Ovary (tissue), 9 donors: Measurements from ENCODE around the gene FGF6. TPM values are rescaled to one million over a fixed set of nuclear protein-coding genes. Genes with fewer than 3 reads are reported as not detected.

Experiments used
- DNase-seq, 5 donors: peaks; one replicate each; pipeline ENCODE4 v3.0.0-alpha.2; 2019 to 2020
- H3K27ac ChIP-seq, 2 donors: fragments of 200-600 bp; one replicate each; pipeline versions ENCODE4 v1.5.1 to v1.8.0; 2019 to 2022
- H3K27me3 ChIP-seq: fragments of 200-600 bp; one replicate; pipeline ENCODE4 v1.8.0; 2022
- H3K36me3 ChIP-seq: fragments of 200-600 bp; sonication (generic); one replicate; pipeline ENCODE4 v1.5.1; 2019
- H3K4me1 ChIP-seq: one replicate; pipeline ENCODE4 v1.8.1; 2013; ENCODE audit warnings: mild to moderate bottlenecking, moderate library complexity; ENCODE audit not compliant: insufficient read depth
- H3K4me3 ChIP-seq: fragments of 200-600 bp; sonication (generic); one replicate; pipeline ENCODE4 v1.5.1; 2017
- H3K9me3 ChIP-seq, 2 donors: fragments of 200-600 bp in 1 of 2; sonication (generic) in 1 of 2; one replicate each; pipeline versions ENCODE4 v1.5.1 to v1.8.1; 2013 to 2019; ENCODE audit warnings: mild to moderate bottlenecking in 1 of 2, moderate library complexity in 1 of 2
- CTCF ChIP-seq, 3 donors: fragments of 450-650 bp in 2 of 3; fragments of 200-600 bp in 1 of 3; IDR thresholded peaks; one replicate each; pipeline versions ENCODE4 v1.5.1 to v1.8.0; 2016 to 2022; ENCODE audit warnings: antibody characterized with exemption in 3 of 3, mild to moderate bottlenecking in 1 of 3
- EP300 ChIP-seq: sonication (generic); formaldehyde crosslinking; IDR thresholded peaks from one replicate; pipeline ENCODE4 v1.6.1; 2017; ENCODE audit warnings: antibody characterized with exemption
- POLR2A ChIP-seq: fragments of 450-650 bp; IDR thresholded peaks from one replicate; pipeline ENCODE4 v1.6.1; 2017; ENCODE audit warnings: antibody characterized with exemption, mild to moderate bottlenecking, moderate library complexity
- WGBS, 3 donors: extraction: QIAGEN DNeasy Blood & Tissue Kit in 1 of 3; methylation state at CpG; one replicate each; pipeline versions ENCODE4 v1.1.5 to v1.1.7; 2013 to 2017; 5-methylcytosine and 5-hydroxymethylcytosine counted together
- intact Hi-C, 4 donors: fragments of 100-400 bp; cut with DNase I; formaldehyde crosslinking; loops; one replicate each; pipeline versions ENCODE4 v1.11.0 to v1.15.1; 2022 to 2023
- polyA plus RNA-seq, 2 donors: library from polyadenylated mRNA; stranded (reverse); fragments of 200-250 nt in 1 of 2; fragments of 350-450 nt in 1 of 2; fragmentation: Illumina TruSeq in 1 of 2; extraction: RNeasy Lipid Tissue Mini Kit (QIAGEN cat#74804) in 1 of 2; gene quantifications; one replicate each; pipeline ENCODE4 v1.2.3, GENCODE V29; 2013 to 2014
- total RNA-seq, 7 donors: library from RNA; depleted of rRNA in 2 of 7; stranded (reverse); fragments of >200 nt in 2 of 7; fragmentation: NEBNext Ultra II Directional in 3 of 7; extraction: Animal tissue kit (Norgen Biotek cat#: 25700) in 3 of 7; gene quantifications; one replicate each; pipeline versions ENCODE4 v1.1.0 to v1.2.4, GENCODE V29; 2016 to 2023
- donor health status: DM: no; HTN: no; CAD: no; lungs with moderate emphysema.
- donor health status: DM: no; HTN: no; CAD: no.
- donor health status: Bipolar disorder and iron deficiency.
- donor health status: DM: yes; HTN: yes; CAD: no.
- donor health status: DM: no; HTN: no; CAD: no.
- donor health status: DM: yes; HTN: yes; CAD: no.

The FGF6 gene
- total and polyA plus RNA-seq, 9 donors, result not detected

GRCh38 chr12:4448943-4449850 lies 3.6 kb upstream of the FGF6 start:
- no peak for DNase-seq
- H3K27ac ChIP-seq, result no peak overlapping the region
- WGBS, 3 donors, result 80 to 85% (median 85%) methylated on average over 9 of the region's 9 CpGs
- no peak overlapping the region for H3K4me3 ChIP-seq
- no peaks in the 10 kb centered on the region for H3K27me3 ChIP-seq
- intact Hi-C loops, result no loop called here
- no peaks in the 10 kb centered on the region for H3K36me3 ChIP-seq
- TF ChIP-seq CTCF (IDR thresholded peaks at IDR 0.05) (no peak), POLR2A (no peak), EP300 (no peak)
- no peaks in the 10 kb centered on the region for H3K4me1 ChIP-seq
- no peaks in the 10 kb centered on the region for H3K9me3 ChIP-seq

- H3K27me3 ChIP-seq, result no peaks in the 10 kb centered on the region
- H3K27ac ChIP-seq, result no peak overlapping the region
- TF ChIP-seq CTCF (IDR thresholded peaks at IDR 0.05) (no peak), EP300 (no peak), POLR2A (no peak)
- no peaks in the 10 kb centered on the region for H3K4me1 ChIP-seq
- no peak for DNase-seq
- intact Hi-C loops, result no loop called here
- H3K4me3 ChIP-seq, result no peak overlapping the region
- WGBS, 3 donors, result 48 to 64% (median 49%) methylated on average over 6 of the region's 6 CpGs
- H3K9me3 ChIP-seq, result no peaks in the 10 kb centered on the region
- H3K36me3 ChIP-seq, result no peaks in the 10 kb centered on the region
Observed at GRCh38 chr12:4448371-4448940, 2.8 kb upstream of the FGF6 start.

- H3K9me3 ChIP-seq, result no peaks in the 10 kb centered on the region
- intact Hi-C loops, result no loop called here
- H3K4me3 ChIP-seq, result no peak overlapping the region
Observed at GRCh38 chr12:4447151-4447550, 1.5 kb upstream of the FGF6 start.

GRCh38 chr12:4446335-4446734 lies 720 bp upstream of the FGF6 start:
- no peak for DNase-seq
- H3K4me3 ChIP-seq, result no peak overlapping the region
- H3K9me3 ChIP-seq, result no peaks in the 10 kb centered on the region
- no peaks in the 10 kb centered on the region for H3K27me3 ChIP-seq
- 78 to 94% (median 86%) methylated on average over 2 of the region's 2 CpGs for WGBS, 3 donors
- intact Hi-C loops, result no loop called here
- H3K27ac ChIP-seq, result no peak overlapping the region
- no peaks in the 10 kb centered on the region for H3K4me1 ChIP-seq
- no peaks in the 10 kb centered on the region for H3K36me3 ChIP-seq
- TF ChIP-seq EP300 (no peak), POLR2A (no peak), CTCF (IDR thresholded peaks at IDR 0.05) (no peak)

More at GRCh38 chr12:4447151-4447550, 1.5 kb upstream of the FGF6 start:
- no peak overlapping the region for H3K27ac ChIP-seq
- no peaks in the 10 kb centered on the region for H3K27me3 ChIP-seq
- WGBS, 3 donors, result 78 to 92% (median 82%) methylated on average over 3 of the region's 3 CpGs
- H3K36me3 ChIP-seq, result no peaks in the 10 kb centered on the region
- DNase-seq, result no peak
- no peaks in the 10 kb centered on the region for H3K4me1 ChIP-seq
- TF ChIP-seq POLR2A (no peak), CTCF (IDR thresholded peaks at IDR 0.05) (no peak), EP300 (no peak)
